GM12865 (cell line): ENCODE results near the gene RHEBL1.

Experiments
- DNase-seq: peaks from one replicate; pipeline ENCODE4 v3.0.0; 2010; ENCODE audit warnings: low read depth
- H3K4me3 ChIP-seq: 2 replicates; pipeline ENCODE4 v1.5.1; 2011; ENCODE audit warnings: mild to moderate bottlenecking, low read depth, low read length, control low read depth
- CTCF ChIP-seq: IDR thresholded peaks from 2 replicates; pipeline ENCODE4 v1.5.1; 2011; ENCODE audit warnings: low read length, control low read depth, low read depth, inconsistent platforms; ENCODE audit not compliant: insufficient read depth; ENCODE audit errors: missing control alignments

RHEBL1 gene

GRCh38 chr12:49089821-49090773, 20.3 kb upstream of the RHEBL1 start:
- H3K4me3 ChIP-seq: no peak overlapping the region
- peak; percentile 23 for DNase-seq
- peak; percentile 24 for TF ChIP-seq CTCF

DNA sequence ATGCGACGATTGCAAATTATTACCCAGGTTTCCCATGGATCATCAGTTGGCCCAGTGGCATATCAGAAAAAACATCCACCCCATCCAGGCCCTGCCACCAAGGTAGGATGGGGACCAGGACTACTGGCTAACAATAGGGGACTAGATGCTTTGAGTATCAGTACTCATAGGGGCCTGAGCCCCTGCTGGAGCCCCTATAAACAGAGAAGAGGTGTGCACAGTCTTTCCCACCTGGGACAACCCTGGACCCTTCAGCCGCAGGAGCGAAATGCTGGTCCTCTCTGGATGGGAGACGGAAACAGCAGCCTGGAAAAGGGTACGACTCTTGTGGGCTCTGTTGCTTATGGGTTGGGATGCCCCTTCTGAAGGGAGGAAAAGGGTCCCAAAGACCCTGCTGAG, 19.2 kb upstream of the RHEBL1 start:
- TF ChIP-seq CTCF: no peak
- H3K4me3 ChIP-seq: no peak overlapping the region
- DNase-seq: no peak

DNA sequence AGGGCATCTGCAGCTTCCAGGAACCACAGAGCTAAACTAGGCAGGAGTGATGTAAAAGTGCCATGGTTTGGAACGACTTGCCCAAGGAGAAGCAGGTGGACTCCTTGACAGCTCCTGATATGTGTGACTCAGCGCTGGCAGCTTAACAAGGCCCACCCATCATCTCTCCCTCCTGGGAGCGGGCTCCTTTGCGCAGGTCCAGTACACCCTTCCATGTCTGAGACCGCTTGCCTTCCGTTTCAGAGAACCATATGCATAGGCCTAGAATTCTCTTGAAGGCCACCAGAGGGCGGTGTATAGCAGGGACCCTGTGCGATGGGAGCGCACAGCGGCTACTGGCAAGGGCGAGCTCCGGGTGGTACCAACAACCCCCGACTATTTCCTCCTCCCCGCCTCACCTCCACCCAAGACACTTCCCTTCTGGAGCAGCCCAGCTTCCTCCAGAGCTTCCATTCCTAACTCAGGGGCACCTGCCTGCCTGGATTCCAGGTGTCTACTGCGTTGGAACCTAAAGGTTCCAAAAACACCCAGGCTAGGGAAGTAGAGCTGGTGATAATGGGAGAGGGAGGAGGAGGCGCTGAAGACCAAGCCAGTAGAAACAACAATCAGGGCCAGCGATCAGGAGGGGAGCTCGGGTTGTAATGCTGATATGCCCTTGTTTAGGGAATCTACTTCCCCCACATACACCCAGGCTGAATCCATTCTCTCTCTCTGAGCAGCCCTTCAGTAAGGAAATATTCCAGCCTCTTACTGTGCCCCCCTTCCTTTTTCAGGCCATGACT, 18.6 kb upstream of the RHEBL1 start:
- no peak overlapping the region for H3K4me3 ChIP-seq
- TF ChIP-seq CTCF: peak; percentile 96
- peak; percentile 85 for DNase-seq

GRCh38 chr12:49086116-49086515, 16.3 kb upstream of the RHEBL1 start:
- no peak for DNase-seq
- no peak for TF ChIP-seq CTCF
- H3K4me3 ChIP-seq: no peak overlapping the region

GRCh38 chr12:49084438-49084837, 14.7 kb upstream of the RHEBL1 start:
- DNase-seq: no peak
- no peak for TF ChIP-seq CTCF
- no peak overlapping the region for H3K4me3 ChIP-seq

- no peak for TF ChIP-seq CTCF
- DNase-seq: no peak
- H3K4me3 ChIP-seq: no peak overlapping the region
These were observed 10.0 kb upstream of the RHEBL1 start for GRCh38 chr12:49079793-49080192.
